GM19467 (cell line): Measurements from ENCODE around the gene CYYR1.
"Not testable (repeated sequence)": the region's sequence is repeated elsewhere in the genome, so short reads cannot be mapped to it uniquely, and the experiment has no call there.

Source experiments
- ATAC-seq: cut with Tn5 transposase; IDR thresholded peaks from one replicate; pipeline ENCODE4 v1.9.1; 2021; ENCODE audit warnings: mild to moderate bottlenecking, moderate library complexity; ENCODE audit not compliant: unreplicated experiment

Gene CYYR1

GRCh38 chr21:26491663-26492062 lies 81.4 kb downstream of the CYYR1 start:
- no peak for ATAC-seq

DNA sequence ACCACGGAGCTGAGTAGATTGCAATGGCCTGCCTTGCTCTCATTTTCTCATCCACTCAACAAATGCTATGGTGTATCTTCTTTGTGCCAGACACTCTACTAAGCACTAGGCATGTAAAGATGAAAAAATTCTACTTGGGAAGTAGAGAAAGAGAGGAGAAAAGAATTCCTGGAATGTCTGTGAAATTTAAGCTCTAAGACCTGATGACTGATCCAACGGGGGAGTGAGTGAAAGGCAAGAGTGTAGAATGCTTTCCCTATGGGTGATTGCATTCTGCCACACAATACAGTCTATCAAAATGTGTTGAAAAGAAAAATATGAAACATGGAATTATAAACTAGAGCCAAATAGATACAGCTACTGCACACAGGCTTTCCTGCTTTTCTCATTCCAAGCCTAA lies 82.3 kb downstream of the CYYR1 start:
- ATAC-seq, result no peak

- ATAC-seq, result no peak
Measured at GRCh38 chr21:26489781-26490180, 83.3 kb downstream of the CYYR1 start.

GRCh38 chr21:26487981-26488480 lies 85.1 kb downstream of the CYYR1 start:
- ATAC-seq, result no peak

- ATAC-seq, result no peak
Measured at GRCh38 chr21:26473471-26473870, 99.6 kb downstream of the CYYR1 start.

GRCh38 chr21:26471099-26471471 lies 102.0 kb downstream of the CYYR1 start:
- no peak for ATAC-seq

DNA sequence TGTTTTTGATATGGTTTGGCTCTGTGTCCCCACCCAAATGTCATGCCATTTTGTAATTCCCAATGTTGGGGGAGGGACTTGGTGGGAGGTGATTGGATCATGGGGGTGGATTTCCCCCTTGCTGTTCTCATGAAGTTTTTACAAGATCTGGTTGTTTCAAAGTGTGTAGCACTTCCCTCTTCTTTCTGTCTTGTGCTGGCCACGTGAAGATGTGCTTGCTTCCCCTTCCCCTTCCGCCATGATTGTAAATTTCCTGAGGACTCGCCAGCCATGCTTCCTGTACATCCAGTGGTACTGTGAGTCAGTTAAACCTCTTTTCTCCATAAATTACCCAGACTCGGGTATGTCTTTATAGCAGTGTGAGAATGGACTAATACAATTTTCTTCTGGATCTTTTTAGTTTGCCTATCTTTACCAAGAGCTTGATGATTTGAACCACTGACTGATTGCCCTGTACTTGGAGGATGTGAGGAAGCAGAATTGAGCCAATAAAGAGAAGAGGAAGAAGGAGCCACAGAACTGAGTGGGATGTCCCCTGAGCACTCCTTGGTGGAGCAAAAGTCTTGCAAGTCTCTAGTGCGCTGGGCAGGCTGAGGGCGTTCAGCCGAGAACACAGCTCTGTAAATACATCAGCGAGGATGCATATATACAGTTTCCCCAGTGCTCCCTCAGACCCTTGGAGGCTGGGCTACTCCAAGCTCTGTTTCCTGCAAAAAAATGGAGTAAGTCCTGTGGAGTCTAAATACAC lies 102.6 kb downstream of the CYYR1 start:
- no peak for ATAC-seq

DNA sequence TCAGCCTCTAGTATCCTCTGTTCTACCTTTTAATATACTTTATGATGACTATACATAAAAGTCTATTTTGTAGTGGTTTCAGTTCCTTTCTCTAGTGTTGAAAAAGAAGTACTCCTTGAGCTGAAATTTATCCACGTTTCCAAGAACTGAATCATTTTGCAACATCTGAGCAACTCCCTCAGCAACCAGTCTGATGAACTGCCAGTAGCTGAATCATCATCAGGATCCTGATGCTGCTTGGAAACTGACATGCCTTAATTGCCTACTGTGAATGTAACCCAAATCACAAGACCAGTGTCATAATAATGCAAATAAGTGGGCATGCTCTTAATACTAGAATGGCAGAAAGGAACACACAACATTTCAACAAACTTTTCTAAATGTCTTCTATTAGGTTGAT lies 103.3 kb downstream of the CYYR1 start:
- ATAC-seq, result no peak

GRCh38 chr21:26465916-26466315 lies 107.2 kb downstream of the CYYR1 start:
- no peak for ATAC-seq

- ATAC-seq, result no peak
Measured at GRCh38 chr21:26461500-26461899, 111.6 kb downstream of the CYYR1 start.

GRCh38 chr21:26460621-26461020 lies 112.5 kb downstream of the CYYR1 start:
- ATAC-seq, result no peak

- ATAC-seq, result not testable (repeated sequence)
Measured at GRCh38 chr21:26458854-26459253, 114.2 kb downstream of the CYYR1 start.

DNA sequence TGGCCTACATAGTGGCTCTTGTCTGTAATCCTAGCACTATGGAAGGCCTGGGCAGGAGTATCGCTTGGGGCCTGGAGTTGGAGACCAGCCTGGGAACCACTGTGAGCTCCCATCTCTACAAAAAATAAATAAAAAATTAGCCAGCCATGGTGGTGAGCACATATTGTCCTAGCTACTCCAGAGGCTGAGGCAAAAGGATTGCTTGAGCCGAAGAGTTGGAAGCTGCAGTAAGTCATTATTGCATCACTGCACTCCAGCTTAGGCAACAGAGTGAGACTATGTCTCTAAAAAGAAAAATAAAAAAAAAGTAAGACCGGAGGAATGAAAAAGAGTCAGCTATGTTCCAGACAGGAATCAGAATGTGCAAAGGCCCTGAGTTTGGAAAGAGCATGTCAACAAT lies 115.3 kb downstream of the CYYR1 start:
- ATAC-seq, result no peak

DNA sequence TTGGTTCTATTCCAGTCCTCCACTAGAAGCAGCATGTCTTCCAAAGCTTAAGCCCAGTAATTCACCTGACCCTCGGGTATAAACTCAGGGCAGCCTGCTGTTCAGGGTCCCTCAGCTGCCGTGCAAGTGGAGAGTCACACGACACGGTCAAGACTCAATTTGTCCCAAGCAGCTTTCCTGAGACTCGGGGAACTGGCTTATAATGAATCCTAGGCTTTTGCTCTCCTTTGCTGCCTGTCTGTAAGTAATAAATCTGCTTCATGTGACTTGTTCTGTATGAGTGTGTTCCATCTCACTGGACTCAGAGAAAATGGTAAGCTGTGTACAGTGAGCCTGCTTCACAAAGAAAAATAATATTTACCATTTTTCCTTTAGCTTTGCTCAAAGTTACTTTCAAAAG lies 119.8 kb downstream of the CYYR1 start:
- no peak for ATAC-seq

DNA sequence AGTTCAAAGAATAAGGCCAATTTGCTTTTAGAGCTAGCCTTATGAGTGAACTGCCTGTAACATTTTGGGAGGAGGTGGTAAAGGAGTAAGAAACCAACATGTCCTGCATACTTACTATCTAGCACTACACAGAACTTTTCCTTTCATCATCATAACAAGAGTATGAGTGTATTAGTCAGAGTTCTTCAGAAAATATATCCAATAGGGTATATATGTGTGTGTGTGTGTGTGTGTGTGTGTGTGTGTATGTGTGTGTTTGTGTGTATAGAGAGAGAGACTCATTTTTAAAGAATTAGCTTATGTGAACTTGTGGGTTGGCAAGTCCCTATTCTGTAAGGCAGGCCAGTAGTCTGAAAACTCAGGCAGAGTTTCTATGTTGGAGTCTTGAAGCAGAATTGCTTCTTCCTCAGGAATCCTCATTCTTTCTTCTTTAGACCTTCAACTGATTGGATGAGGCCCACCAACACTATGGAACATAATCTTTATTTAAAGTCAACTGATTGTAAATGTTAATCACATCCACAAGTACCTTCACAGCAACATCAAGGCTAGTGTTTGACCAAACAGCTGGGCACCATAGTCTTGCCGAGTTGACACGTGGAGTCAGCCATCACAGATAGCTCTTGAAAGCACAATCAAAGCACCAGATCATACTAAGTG lies 121.9 kb downstream of the CYYR1 start:
- no peak for ATAC-seq

GRCh38 chr21:26449161-26449560 lies 123.9 kb downstream of the CYYR1 start:
- ATAC-seq, result no peak

DNA sequence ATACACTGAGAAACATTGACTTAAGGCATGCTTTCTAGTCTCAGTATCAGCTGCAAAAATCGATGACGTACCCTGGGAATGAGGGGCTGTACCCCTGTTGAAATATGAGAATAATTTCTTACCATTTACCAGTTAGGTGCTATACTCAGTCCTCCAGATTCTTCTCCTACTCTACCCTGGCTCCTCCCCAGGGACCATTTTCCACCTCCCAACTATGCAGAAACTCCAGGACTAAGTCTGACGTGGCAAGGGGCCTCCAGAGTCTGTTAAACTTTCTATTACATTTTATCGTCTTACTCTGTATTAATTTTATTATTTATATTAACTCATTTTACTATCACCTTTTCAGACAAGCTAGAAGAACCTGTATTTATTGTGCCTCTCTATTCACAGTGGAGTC lies 124.3 kb downstream of the CYYR1 start:
- no peak for ATAC-seq

DNA sequence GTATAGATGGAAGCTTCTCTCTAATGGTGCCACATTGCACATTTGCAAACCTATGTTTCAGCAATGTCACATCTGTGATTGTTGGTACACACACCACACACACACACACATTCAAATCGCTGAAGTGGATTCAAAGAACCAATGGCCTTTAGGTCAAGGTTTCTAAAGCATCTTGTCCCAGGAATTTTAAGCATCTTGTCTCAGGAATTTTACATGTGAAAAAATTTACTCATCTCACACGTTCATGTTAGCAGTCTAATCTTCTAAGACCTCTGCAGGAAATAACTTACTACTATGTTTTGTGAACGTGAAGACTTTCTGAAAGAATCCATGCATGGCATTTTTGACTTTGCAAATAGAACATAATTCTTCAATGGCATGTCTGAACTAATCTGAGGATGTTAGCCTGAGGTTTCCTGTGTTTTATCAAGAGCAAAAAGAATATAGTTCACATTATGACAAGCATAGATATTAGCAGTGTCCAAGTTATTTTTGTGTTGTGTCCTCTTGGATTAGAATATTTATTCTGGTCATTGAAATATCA lies 125.1 kb downstream of the CYYR1 start:
- ATAC-seq, result no peak

DNA sequence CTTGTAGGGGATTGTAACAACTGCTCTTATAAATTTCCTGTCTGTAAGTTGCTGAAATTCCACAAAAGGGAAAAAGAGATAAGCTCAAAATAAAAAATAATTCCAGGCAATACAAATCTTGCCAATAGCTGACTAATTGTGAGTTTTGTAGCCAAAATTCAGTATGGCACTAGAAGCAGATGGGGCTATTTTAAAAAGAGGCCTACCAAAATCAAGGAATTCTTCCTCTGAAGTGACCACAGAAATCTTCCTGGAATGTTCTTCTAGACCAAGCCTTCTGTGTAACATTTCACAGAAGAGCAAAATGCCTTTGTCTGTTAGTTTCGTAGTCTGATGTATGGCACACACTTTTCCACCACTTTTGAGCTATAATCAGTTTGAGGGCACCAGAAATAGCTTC lies 127.6 kb downstream of the CYYR1 start:
- ATAC-seq, result no peak

DNA sequence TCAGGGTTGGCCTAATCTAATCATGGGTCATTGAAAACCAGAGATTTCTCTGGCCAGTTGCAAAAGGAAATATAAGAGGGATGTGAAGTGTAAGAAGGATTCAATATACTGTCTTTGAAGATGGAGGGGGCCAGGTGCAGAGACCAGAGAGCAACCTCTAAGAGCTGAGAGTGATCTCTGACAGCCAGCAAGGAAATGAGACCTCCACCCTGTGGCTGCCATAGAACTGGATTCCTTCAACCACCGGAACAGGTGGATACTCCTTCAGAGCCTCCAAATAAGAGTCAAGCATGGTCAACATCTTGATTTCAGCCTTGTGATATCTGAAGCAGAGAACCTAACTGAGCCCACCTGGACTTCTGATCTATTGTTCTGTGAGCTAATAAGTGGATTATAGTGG lies 128.4 kb downstream of the CYYR1 start:
- no peak for ATAC-seq

GRCh38 chr21:26443867-26444266 lies 129.2 kb downstream of the CYYR1 start:
- no peak for ATAC-seq

DNA sequence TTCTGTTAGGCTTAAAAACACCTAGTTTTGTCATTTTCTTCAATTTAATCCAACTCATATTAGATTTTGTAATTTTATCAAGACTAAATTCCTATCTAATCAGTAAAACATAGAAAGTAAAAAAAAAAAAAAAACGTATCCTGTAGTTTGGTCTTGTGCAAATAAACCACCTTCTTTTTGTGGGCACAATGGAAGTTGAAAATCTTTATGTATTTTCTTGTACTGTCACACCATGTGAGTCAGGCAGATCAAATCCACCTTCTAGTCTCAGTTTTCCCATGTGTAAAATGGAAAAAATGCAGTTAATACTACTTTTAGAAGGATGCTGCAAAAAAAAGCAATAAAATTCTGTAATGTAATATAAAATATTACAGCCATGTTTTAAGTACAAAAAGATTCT lies 129.8 kb downstream of the CYYR1 start:
- no peak for ATAC-seq
